ENCODE data around the gene ATRN.
A peak's percentile ranks its signal among the peaks of the same experiment; 100 is the strongest.
"Not testable (repeated sequence)": the region's sequence is repeated elsewhere in the genome, so short reads cannot be mapped to it uniquely, and the experiment has no call there.

ATRN gene

GRCh38 chr20:3603108-3603507, 132.3 kb downstream of the ATRN start:
- Mint-ChIP-seq H3K27me3 (no peaks in the 10 kb centered on the region), H3K4me1 (ENCODE audit: low read depth) (peaks cover 6% of the 10 kb centered on the region), H3K9me3 (no peaks in the 10 kb centered on the region), H3K4me3 (no peak overlapping the region), H3K36me3 (ENCODE audit: low read depth) (peaks cover 52% of the 10 kb centered on the region), H3K27ac (no peak overlapping the region)

GRCh38 chr20:3605386-3605886, 134.6 kb downstream of the ATRN start:
- H3K36me3 Mint-ChIP-seq (ENCODE audit: low read depth), result peaks cover 49% of the 10 kb centered on the region
- not testable (repeated sequence) for H3K27me3 Mint-ChIP-seq

GRCh38 chr20:3606021-3606420, 135.2 kb downstream of the ATRN start:
- H3K36me3 Mint-ChIP-seq (ENCODE audit: low read depth), result peaks cover 43% of the 10 kb centered on the region
- no peaks in the 10 kb centered on the region for H3K9me3 Mint-ChIP-seq
- H3K27me3 Mint-ChIP-seq, result no peaks in the 10 kb centered on the region
- peak overlapping the region; percentile 2 for H3K27ac Mint-ChIP-seq
- H3K4me1 Mint-ChIP-seq (ENCODE audit: low read depth), result peaks cover 6% of the 10 kb centered on the region
- H3K4me3 Mint-ChIP-seq, result no peak overlapping the region

More at GRCh38 chr20:3605386-3605886, 134.6 kb downstream of the ATRN start:
- not testable (repeated sequence) for H3K27ac Mint-ChIP-seq; H3K9me3 Mint-ChIP-seq; H3K4me3 Mint-ChIP-seq; H3K4me1 Mint-ChIP-seq (ENCODE audit: low read depth)

- Mint-ChIP-seq H3K9me3 (no peaks in the 10 kb centered on the region), H3K4me1 (ENCODE audit: low read depth) (no peaks in the 10 kb centered on the region), H3K4me3 (no peak overlapping the region), H3K36me3 (ENCODE audit: low read depth) (peaks cover 13% of the 10 kb centered on the region), H3K27ac (no peak overlapping the region), H3K27me3 (no peaks in the 10 kb centered on the region)
Observed at GRCh38 chr20:3611901-3612300, 141.1 kb downstream of the ATRN start.

GRCh38 chr20:3612795-3613572, 142.2 kb downstream of the ATRN start:
- Mint-ChIP-seq H3K9me3 (no peaks in the 10 kb centered on the region), H3K4me3 (no peak overlapping the region), H3K27me3 (no peaks in the 10 kb centered on the region), H3K27ac (no peak overlapping the region), H3K4me1 (ENCODE audit: low read depth) (no peaks in the 10 kb centered on the region), H3K36me3 (ENCODE audit: low read depth) (peaks cover 19% of the 10 kb centered on the region)

GRCh38 chr20:3613821-3614440, 143.1 kb downstream of the ATRN start:
- Mint-ChIP-seq H3K27me3 (no peaks in the 10 kb centered on the region), H3K27ac (no peak overlapping the region), H3K9me3 (no peaks in the 10 kb centered on the region), H3K4me1 (ENCODE audit: low read depth) (no peaks in the 10 kb centered on the region), H3K36me3 (ENCODE audit: low read depth) (peaks cover 24% of the 10 kb centered on the region), H3K4me3 (no peak overlapping the region)

GRCh38 chr20:3614466-3614865, 143.6 kb downstream of the ATRN start:
- no peak overlapping the region for H3K27ac Mint-ChIP-seq
- H3K36me3 Mint-ChIP-seq (ENCODE audit: low read depth), result peaks cover 20% of the 10 kb centered on the region
- H3K9me3 Mint-ChIP-seq, result no peaks in the 10 kb centered on the region
- no peak overlapping the region for H3K4me3 Mint-ChIP-seq
- no peaks in the 10 kb centered on the region for H3K27me3 Mint-ChIP-seq
- no peaks in the 10 kb centered on the region for H3K4me1 Mint-ChIP-seq (ENCODE audit: low read depth)

GRCh38 chr20:3615171-3615840, 144.5 kb downstream of the ATRN start:
- H3K4me1 Mint-ChIP-seq (ENCODE audit: low read depth); H3K27ac Mint-ChIP-seq; H3K4me3 Mint-ChIP-seq; H3K27me3 Mint-ChIP-seq; H3K9me3 Mint-ChIP-seq: not testable (repeated sequence)
- H3K36me3 Mint-ChIP-seq (ENCODE audit: low read depth), result peaks cover 20% of the 10 kb centered on the region

GRCh38 chr20:3616250-3616649, 145.4 kb downstream of the ATRN start:
- Mint-ChIP-seq H3K27me3 (no peaks in the 10 kb centered on the region), H3K36me3 (ENCODE audit: low read depth) (peaks cover 20% of the 10 kb centered on the region), H3K4me1 (ENCODE audit: low read depth) (no peaks in the 10 kb centered on the region), H3K9me3 (no peaks in the 10 kb centered on the region), H3K4me3 (no peak overlapping the region), H3K27ac (no peak overlapping the region)

- Mint-ChIP-seq H3K9me3 (no peaks in the 10 kb centered on the region), H3K36me3 (ENCODE audit: low read depth) (peaks cover 13% of the 10 kb centered on the region), H3K27me3 (no peaks in the 10 kb centered on the region), H3K4me1 (ENCODE audit: low read depth) (no peaks in the 10 kb centered on the region), H3K27ac (no peak overlapping the region), H3K4me3 (no peak overlapping the region)
Observed at GRCh38 chr20:3621111-3621510, 150.3 kb downstream of the ATRN start.

- no peaks in the 10 kb centered on the region for H3K27me3 Mint-ChIP-seq
- H3K36me3 Mint-ChIP-seq (ENCODE audit: low read depth), result peaks cover 13% of the 10 kb centered on the region
- H3K4me3 Mint-ChIP-seq, result no peak overlapping the region
- no peaks in the 10 kb centered on the region for H3K4me1 Mint-ChIP-seq (ENCODE audit: low read depth)
- no peak overlapping the region for H3K27ac Mint-ChIP-seq
- H3K9me3 Mint-ChIP-seq, result no peaks in the 10 kb centered on the region
Observed at GRCh38 chr20:3622406-3622805, 151.6 kb downstream of the ATRN start.

GRCh38 chr20:3627476-3627875, 156.7 kb downstream of the ATRN start:
- Mint-ChIP-seq H3K27me3 (no peaks in the 10 kb centered on the region), H3K36me3 (ENCODE audit: low read depth) (peaks cover 18% of the 10 kb centered on the region), H3K9me3 (no peaks in the 10 kb centered on the region), H3K4me1 (ENCODE audit: low read depth) (no peaks in the 10 kb centered on the region), H3K27ac (no peak overlapping the region), H3K4me3 (no peak overlapping the region)

- no peak overlapping the region for H3K4me3 Mint-ChIP-seq
- peaks cover 18% of the 10 kb centered on the region for H3K36me3 Mint-ChIP-seq (ENCODE audit: low read depth)
- no peaks in the 10 kb centered on the region for H3K4me1 Mint-ChIP-seq (ENCODE audit: low read depth)
- H3K9me3 Mint-ChIP-seq, result no peaks in the 10 kb centered on the region
- H3K27ac Mint-ChIP-seq, result no peak overlapping the region
- H3K27me3 Mint-ChIP-seq, result no peaks in the 10 kb centered on the region
Observed at GRCh38 chr20:3628502-3629314, 157.9 kb downstream of the ATRN start.

- Mint-ChIP-seq H3K9me3 (no peaks in the 10 kb centered on the region), H3K4me3 (no peak overlapping the region)
Observed at GRCh38 chr20:3629893-3630292, 159.1 kb downstream of the ATRN start.

More at GRCh38 chr20:3629893-3630292, 159.1 kb downstream of the ATRN start:
- no peaks in the 10 kb centered on the region for H3K27me3 Mint-ChIP-seq
- peaks cover 22% of the 10 kb centered on the region for H3K36me3 Mint-ChIP-seq (ENCODE audit: low read depth)
- H3K27ac Mint-ChIP-seq, result no peak overlapping the region
- no peaks in the 10 kb centered on the region for H3K4me1 Mint-ChIP-seq (ENCODE audit: low read depth)

All from stimulated activated naive CD8-positive, alpha-beta T cell treated with anti-CD3 and anti-CD28 coated beads, Interleukin-15, Interleukin-2, amounts not matched to agents 100 ng/mL and 50 ng/mL, for 24 hours (primary cell).